ENCODE measurements around the gene SPTAN1.
A peak's percentile ranks its signal among the peaks of the same experiment; 100 is the strongest.
"Not testable (repeated sequence)": the region's sequence is repeated elsewhere in the genome, so short reads cannot be mapped to it uniquely, and the experiment has no call there.

Gene SPTAN1

DNA sequence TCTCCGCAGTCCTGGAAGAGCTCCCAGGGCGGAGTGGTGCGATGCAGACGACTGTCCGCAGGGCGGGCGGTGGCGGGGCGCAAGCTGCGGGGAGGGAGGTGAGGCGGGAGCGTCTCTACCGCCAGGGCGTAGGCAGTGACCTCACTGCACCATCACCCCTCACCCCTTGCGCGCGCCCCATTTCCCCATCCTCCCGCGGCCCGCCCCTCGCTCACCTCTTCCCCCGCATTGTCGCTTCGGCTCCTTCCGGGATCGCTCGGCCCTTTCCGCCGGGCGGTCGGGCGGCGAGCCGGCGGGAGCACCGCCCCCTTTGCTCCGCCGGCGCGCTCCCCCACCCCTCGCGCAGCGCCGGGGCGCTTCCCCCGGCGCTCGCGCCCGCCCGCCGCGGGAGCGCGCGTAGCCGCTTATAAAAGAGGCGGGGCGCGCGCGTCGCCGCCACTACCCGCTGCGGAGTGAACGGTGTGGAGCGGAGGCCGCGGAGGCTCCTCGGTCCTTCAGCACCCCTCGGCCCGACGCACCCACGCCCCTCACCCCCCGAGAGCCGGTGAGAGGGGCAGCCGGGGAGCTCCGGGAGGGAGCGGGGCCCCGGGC lies at the start of gene SPTAN1:
Gene SPTAN1 (plus strand): TSS at position 435 of the 591 bp plus-strand sequence. CDS start 14,154 bp downstream, outside the sequence.
- peak; percentile 48 for DNase-seq

DNA sequence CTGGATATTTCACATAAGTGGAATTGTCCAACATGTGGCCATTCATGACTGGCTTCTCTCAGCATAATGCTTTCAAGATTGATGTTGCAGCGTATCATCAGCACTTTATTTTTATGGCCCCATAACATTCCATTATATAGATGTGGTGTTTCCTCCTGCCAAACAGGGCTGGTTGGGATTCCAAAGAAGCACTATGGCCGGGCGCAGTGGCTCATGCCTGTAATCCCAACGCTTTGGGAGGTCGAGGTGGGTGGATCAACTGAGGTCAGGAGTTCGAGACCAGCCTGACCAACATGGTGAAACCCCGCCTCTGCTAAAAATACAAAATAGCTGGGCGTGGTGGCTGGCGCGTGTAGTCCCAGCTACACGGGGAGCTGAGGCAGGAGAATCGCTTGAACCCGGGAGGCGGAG lies 49.0 kb upstream of the SPTAN1 start:
- not testable (repeated sequence) for DNase-seq

DNA sequence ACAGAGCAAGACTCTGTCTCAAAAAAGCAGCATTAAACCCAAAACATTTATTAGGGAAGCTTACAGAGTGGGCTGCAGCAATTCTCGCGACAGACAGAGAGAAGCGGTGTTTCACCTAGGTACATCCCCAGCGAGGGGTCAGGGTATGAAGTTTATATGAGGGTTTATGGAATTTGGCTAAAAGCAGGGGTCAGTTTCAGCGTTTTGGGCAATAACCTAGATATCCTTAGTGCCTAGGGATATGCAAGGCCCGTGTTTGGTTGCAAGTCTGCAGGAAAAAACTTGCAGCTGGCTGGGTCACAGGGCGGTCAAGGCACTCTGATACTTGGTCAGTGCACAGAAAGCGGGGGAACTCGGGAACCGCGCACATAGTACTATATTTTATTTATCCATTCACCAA lies 48.5 kb upstream of the SPTAN1 start:
- no peak for DNase-seq

DNA sequence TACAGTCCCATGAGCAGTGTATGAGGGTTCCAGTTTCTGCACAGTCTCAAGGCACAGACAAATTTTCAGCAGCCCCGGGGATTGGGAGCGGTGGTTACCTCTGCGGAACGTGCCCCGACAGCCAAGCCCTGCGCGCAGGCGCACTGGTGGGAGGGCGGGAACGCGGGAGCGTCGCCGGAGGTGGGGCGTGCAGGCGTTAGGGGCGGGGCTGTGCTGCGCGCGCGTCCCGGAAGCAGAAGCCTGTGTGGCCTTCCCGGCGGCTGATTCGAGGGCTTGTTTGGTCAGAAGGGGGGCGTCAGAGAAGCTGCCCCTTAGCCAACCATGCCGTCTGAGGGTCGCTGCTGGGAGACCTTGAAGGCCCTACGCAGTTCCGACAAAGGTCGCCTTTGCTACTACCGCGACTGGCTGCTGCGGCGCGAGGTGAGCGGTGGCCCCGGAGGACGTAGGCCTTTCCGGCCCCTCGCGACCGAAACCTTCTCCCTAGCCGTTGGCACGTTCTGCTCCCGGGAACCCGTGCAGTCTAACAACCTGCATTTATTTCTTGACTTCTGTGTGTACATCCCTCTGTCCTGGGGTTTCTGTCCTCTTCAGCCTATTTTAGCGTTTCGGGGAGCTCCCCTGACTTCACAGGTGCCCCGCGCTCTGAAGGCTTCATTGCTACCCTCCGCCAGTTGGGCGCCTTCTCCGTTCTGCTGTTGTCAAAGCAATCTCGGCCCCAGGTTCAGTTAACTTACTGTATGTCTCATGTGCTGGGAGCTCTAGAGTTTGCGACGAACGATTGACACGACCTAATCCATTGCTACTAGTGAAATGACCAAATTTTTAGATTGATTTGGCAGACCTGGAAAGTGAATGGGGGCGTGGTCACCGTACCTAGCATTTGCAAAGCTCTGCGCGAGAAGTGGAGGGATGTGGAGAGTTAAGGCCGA lies 47.6 kb upstream of the SPTAN1 start, which contains the start of gene GLE1:
Gene GLE1 (plus strand): TSS at position 235 of the 929 bp plus-strand sequence. CDS start 87 bp downstream, at position 322.
- peak; percentile 77 for DNase-seq

DNA sequence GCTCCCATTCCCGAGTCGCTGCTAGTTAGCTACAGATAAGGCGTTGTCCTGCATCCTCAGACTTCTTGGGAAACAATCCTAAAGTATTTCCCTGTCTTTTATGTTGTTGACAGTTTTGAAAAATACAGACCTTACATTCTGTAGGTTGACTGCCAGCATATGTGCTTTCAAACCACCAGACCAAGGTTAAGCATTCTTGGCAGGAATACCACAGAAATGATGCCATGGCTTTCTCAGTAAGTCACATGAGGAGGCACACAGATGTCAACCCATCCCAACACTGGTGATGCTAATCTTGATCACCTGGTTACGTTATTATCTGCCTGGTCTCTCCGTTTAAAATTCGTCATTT lies 47.0 kb upstream of the SPTAN1 start:
- no peak for DNase-seq

DNA sequence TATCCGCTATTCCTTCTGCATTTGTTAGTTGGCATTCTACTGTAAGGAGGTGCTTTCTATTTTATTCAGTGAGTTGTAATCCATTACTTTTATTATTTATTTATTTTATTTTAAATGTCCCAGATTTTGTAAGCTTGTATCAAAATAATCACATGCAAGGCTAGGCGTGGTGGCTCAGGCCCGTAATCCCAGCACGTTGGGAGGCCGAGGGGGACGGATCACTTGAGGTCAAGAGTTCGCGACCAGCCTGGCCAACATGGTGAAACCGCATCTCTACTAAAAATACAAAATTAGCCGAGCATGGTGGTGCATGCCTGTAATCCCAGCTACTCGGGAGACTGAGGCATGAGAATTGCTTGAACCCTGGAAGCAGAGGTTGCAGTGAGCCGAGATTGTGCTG lies 46.5 kb upstream of the SPTAN1 start:
- not testable (repeated sequence) for DNase-seq

DNA sequence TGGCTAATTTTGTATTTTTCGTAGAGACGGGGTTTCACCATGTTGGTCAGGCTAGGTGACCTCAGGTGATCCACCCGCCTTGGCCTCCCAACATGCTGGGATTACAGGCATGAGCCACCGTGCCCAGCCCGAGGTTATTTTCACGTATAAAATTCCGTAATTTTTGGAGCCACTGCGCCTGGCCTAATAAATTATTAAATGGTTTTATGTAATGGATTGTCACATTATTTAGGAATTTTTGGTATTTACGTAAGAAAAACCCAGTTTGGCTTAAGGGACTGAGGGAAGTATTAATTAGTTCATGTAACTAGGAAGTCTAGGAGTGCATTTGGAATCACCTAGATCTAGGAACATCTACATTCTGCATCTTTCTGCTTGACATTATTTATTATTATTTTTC lies 39.6 kb upstream of the SPTAN1 start:
- DNase-seq: no peak

DNA sequence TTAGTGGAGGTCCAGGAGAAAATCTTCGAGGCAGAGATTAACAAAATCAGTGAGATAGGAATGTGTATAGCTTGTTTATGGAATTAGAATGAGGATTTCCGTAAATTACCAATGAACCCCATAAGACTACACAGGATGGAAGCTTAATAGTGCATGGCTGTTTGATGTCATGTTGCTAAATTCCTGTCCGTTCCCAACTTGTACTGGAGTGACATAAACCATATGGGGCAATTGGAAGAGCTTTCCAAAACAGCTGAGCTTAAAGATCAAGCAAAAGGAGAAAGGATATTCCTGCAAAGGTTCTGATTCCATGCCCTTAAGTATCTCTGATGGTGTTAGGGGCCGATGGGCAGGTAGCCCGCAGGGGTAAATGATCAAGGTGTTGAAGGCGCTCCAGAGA lies 30.4 kb upstream of the SPTAN1 start:
- no peak for DNase-seq

DNA sequence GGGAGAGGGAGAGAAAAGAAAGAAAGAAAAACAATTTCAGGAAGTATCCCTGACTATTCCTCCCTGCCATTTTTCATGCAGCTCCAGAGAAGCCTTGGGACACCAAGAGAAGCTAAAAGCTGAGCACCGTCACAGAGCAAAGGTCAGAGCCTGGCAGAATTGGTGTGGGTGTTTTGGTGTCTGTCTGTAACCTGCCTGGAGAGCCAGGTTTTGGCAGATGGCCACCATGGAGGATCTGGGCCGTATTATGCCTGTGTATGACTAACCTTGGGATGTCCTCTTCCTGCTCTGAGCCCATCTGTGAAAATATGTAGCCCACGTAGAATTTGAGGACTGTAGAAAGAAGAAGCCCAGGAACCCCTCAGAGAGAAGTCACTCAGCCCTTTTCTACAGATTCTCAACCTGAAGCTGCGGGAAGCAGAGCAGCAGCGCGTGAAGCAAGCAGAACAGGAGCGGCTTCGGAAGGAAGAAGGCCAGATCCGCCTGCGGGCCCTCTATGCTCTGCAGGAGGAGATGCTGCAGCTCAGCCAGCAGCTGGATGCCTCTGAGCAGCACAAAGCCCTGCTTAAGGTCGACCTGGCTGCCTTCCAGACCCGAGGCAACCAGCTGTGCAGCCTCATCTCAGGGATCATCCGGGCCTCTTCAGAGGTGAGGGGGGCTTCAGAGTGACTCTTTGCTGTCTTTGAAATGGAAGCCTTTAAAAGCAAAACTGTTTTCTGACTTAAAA lies 29.0 kb upstream of the SPTAN1 start:
- DNase-seq: peak; percentile 20

DNA sequence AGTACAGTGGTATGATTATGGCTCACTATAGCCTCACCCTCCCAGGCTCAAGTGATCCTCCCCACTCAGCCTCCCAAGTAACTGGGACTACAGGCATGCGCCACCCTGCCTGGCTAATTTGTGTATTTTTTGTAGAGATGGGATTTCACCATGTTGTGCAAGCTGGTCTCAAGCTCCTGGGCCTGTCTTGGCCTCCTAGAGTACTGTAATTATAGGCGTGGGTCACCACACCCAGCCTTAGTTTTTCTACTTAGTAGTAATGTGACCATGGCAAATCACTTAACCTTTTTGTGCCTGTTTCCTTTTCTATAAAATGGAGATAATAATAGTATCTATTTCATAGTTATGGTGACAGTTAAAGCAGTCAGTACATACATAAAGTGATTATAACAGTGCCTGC lies 25.7 kb upstream of the SPTAN1 start:
- no peak for DNase-seq

DNA sequence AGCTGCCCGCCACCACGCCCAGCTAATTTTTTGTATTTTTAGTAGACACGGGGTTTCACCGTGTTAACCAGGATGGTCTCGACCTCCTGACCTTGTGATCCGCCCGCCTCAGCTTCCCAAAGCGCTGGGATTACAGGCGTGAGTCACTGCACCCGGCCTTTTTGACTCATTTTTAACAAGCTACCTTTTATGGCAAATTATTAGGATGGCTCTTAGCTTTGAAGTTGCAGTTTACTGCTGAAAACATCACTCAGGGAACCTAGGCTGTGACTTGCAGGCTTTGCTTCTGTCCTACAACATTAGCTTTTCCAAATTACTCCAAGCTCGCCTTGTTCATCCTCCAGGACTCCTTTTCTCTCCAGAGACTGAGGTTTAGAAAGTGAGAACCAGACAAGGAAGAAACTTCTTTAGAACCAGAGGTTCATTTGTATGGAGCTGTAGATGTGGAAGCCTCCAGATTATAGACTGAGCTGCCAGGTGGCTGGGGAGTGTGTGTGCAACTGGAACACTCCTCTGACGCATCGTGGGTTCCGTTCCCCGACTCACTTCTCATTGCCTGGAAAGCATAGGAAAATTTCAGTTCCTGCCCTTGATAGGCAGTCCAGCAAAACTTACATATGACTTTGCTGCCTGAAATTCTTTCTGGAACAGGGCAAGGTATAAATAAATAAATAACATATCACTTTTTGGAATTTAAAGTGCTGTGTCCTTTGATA lies 23.8 kb upstream of the SPTAN1 start:
- DNase-seq: no peak

DNA sequence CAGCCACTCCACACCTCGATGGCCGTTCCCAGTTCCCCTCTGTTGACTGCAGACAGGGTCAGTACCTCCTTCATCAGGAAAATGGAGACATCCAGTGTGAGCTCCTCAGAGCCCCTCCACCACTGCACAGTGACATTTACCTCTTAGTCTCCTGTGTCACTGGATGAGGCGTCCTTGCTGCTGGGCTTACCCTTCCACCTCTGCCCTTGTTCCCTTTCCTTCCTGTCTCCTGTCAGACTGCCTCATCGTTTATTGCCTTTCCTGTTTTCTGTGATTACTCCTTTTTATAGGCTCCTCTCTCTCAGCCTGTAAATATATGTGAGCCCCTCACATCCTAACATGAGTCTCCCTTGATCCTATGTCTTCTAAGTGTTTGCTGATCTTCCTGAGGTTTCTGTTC lies 23.2 kb upstream of the SPTAN1 start:
- DNase-seq: no peak

DNA sequence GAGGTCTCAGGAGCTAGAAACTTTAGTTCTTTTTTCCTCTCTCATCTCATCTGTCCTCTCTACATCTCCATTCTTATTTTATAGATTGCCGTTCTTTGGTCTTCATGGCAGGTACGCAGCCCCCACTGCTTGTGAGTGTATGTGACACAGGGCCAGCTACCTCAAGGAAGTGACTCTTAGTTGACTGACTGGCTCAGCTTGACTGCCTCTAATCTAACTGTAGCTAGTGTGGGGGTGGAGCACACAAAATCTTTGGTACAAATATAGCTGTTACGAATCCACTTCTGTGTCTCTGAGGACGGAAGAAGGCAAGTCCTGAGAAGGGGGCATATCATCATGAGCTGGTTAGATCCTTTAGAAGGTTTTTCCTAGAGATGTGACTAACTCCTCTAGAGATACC lies 19.8 kb upstream of the SPTAN1 start:
- no peak for DNase-seq

DNA sequence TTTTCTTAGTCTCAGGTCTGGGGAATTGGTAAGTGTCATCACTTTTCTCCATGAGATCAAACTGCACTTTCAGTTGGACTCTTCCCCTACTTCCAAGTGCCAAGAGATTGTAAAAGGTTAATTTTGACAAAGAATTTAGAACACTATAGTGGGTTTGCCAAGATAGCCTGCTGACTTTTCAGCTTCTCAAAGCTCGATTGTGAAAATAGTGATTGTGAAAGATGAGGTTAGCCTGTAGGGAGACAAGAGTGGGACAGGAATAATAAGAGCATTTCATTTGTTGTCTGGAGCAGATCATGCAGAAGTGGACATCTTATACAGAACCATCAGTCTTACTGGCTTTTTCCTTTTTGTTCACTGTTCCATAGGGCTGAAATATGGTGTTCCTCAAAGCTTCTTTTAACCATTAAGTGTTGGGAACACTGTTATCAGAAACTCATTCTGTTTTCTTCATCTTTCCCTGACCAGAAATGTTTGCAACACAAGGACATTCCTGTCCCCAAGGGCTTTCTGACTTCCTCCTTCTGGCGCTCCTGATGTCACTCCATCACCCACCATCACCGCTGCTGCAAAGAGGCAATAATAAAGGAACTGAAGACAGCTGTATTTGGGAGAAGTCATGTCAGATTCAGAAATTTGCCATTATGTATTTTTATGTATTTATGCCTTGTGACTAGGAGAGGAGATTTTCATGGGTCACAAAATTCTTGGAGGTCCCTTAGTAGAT lies 11.6 kb upstream of the SPTAN1 start:
- DNase-seq: no peak

DNA sequence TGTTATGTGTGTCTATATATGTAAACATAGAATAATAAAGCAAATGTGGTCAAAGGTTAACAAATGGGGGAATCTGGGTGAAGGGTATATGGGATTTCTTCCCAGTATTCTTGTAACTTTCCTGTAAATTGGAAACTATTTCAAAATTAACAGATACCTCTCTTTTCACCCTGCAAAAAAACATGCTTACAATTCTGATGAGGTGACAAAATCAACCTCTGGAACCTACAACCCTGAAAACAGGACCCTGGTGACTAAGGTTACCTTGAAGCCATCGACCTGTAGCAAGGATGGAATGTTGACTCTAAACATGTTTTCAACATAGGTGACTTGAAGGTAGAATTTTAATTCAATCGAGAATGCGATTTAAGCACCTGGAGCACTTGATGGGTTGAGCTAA lies 5.9 kb upstream of the SPTAN1 start:
- DNase-seq: no peak

DNA sequence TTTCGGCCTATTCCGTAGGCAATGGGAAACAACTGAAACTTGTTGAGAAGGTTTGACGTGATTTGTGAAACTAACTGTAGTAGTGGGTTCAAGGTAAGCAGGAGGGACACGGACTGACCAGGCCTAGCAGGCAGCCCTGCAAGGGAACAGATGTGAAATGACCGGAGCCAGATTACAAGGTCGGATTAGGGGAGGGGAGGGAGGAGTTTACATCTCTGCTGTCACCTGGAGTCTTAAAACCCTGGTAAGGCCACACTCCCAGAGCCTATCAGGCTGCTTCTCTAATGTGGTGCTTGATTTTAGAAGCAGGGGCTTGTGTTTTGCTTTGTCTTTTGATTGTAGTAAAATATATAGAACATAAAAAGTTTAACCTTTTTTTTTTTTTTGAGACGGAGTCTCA lies 3.5 kb upstream of the SPTAN1 start:
- no peak for DNase-seq

DNA sequence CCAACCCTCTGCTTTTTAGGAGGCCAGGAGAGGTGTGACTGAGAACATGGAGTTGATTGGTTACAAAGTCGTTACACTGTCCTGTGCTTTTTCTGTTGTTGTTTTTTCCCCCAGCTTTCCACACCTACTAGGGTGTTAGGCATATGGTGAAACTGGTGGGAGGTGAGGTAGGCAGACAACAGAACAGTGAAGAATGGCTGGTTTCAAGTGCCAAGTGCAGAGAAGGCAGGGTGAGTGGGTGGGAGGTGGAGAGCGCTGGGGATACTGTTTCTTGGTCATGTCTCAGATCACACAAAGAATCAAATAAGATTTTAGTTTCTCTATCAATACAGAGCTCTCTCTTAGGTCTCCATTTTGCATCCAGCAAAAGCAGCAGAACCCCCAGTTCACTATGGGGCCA lies 2.2 kb upstream of the SPTAN1 start:
- no peak for DNase-seq

DNA sequence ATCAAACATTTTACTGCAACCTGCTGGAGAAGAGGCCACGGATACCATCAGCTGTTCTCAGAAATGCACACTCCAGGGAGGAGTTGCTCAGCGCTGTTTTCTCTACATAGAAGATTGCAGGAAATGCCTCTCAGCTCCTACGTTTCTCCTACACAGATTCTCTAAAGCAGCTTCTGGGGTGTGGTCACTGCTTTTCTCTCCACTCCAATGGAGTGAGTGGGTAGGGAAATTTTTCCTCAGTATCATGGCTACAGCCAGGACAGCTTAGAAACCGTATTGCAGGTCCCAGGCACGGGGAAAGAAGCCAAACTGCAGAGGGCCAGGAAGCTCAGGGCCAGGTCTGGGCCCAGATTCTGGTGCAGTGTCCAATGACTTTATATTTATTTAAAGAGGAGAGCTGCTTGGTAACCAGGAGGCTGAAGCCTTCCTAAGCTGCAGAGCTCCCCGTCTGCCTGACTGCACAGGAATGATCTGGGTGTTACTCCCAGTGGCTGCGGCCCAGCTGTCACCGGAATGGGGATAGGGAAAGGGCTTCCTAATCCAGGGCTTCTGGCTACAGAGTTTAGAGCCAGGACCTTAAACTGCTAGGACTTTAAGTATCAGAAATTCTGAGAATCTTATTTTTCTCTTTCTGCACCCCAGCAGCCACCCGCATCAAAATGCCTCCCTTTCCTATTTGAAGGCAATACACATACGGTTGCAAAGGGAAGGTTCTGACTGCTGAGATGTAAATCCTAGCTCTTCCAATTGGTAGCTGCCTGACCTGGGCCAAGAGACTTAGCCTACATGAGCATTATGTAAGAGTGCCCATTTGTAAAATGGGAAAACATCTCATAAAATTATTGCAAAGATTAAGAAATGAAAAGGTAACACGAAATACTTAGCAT lies 1.4 kb upstream of the SPTAN1 start:
- no peak for DNase-seq

DNA sequence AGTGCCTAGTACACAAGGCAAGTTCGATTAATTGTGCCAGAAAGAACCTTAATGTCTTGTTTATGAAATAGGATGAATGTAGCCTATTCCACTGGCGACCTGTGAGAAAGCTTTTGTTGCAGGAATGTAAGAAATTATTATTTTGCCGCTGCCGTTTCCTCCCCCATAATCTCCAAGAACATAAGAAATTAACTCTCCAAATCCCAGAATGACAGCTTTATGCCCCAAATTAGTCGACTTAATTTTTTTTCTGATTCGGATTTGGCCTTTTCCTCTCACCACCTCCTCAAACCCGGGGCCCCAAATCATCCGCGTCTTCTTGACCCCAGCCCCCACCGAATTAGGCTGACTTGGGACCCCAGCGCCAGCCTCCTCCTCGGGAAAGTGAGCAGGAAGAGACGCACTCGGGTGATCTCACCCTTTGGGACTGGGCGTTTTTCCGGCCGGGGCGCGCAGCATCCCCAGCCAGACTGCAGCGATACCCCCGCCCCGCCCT lies 682 bp upstream of the SPTAN1 start:
- DNase-seq: no peak

DNA sequence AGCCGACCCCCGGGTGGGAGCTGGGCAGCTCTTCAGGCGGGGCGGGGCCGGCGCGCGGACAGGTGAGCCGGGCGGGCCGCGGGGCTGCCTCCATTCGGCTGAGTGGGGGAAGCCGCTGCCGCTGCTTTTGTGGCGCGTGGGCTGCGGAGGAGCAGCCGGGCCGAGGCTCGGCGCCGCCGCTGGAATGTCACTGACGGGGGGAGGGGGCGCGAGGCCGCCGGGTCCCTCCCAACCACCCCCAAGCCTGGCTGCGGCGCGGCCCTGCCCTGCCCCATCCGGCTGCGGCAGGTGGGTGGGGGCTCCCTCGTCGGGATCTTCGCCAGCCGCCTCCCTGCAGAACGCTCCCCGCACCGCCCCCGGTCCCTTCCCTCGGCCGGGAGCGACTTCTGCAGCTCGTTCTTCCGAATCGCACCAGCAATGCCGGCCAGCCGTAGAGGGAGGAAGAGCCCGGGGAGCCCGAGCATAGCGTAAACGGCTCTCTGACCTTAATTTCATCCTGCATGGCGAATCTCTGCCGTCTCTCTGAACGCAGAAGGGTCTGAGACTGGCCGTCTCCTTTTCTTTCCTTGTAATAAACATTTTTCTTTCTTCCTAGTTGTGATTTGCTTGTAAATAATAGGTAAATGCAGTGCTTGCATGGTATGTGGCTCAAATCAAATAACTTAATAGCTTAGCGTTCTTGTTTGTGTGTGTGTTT lies 505 bp downstream of the SPTAN1 start:
- DNase-seq: no peak
